ENCODE results near the gene CCNQ.

- TF ChIP-seq EZH2phosphoT487 (IDR thresholded peaks at IDR 0.05; ENCODE audit: low read length), result no peak
- no peak for TF ChIP-seq CTCF (IDR thresholded peaks at IDR 0.05; ENCODE audit: low read length)
Measured at GRCh38 chrX:153588782-153589446, 10.0 kb downstream of the CCNQ start.

Measured in MM.1S (cell line).